HUES48 (cell line): Measurements from ENCODE around the gene CAMKK1.

ENCODE experiments used
- H3K27ac ChIP-seq: one replicate; pipeline ENCODE4 v1.7.0; 2013; ENCODE audit warnings: low read depth, low read length, inconsistent platforms
- H3K27me3 ChIP-seq: 2 replicates; pipeline ENCODE4 v1.6.1; 2013; ENCODE audit warnings: mild to moderate bottlenecking, low read length; ENCODE audit not compliant: control insufficient read depth, insufficient read depth
- H3K36me3 ChIP-seq: 2 replicates; pipeline ENCODE4 v1.6.1; 2013; ENCODE audit warnings: low read length; ENCODE audit not compliant: control insufficient read depth, insufficient read depth
- H3K4me1 ChIP-seq: 2 replicates; pipeline ENCODE4 v1.6.1; 2013; ENCODE audit warnings: mild to moderate bottlenecking, low read length; ENCODE audit not compliant: control insufficient read depth, insufficient read depth
- H3K4me3 ChIP-seq: 2 replicates; pipeline ENCODE4 v1.5.1; 2013; ENCODE audit warnings: mild to moderate bottlenecking, low read depth, low read length
- H3K9ac ChIP-seq: 2 replicates; pipeline ENCODE4 v1.6.1; 2013; ENCODE audit warnings: mild to moderate bottlenecking, low read depth, low read length, moderate library complexity
- H3K9me3 ChIP-seq: 2 replicates; pipeline ENCODE4 v1.6.1; 2013; ENCODE audit warnings: low read length; ENCODE audit not compliant: control insufficient read depth, insufficient read depth

Gene CAMKK1

DNA sequence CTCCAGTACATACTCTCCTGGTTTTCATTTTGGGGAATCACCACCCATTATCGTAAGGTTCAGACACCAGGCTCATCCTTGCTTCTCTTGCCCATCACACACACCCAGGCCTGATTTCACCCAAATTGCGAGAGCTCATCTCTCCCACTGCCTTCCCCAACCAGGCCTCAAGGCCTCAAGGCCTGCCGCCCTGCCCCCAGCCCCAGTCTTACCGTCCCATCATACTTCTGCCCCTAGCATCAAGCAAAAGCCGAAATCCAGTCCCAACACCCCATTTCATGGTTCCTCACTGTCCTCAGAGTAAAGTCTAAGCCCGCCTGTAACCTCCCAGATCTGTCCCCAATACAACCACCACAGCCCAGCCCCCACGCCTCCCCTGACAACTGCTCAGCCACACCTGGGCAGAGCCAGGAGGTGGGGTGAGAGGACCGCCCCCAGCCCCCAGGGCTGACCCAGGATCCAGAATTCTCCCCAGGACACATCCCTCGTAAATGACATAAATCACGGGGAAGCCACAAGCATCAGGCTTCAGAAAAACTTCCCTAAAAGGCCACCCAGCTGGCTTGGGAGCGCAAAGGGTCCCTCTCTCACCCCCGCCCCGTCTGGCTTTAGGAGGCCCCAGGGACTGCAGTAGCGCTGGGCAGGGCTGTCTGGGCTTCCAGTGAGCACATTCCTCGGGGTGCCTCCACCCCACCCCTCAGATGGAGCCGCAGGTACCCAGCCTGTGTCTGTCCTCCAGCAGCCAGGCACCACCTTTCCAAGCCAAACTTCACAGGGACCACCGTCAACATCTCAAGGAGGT is 33.0 kb upstream of the CAMKK1 start:
- Histone ChIP-seq H3K27ac (no peak overlapping the region), H3K9ac (no peak overlapping the region), H3K4me3 (no peak overlapping the region), H3K27me3 (no peaks in the 10 kb centered on the region), H3K9me3 (no peaks in the 10 kb centered on the region), H3K36me3 (0 out of 2 replicates have a peak, but pooled peaks cover 3% of the 10 kb centered on the region), H3K4me1 (no peaks in the 10 kb centered on the region)

DNA sequence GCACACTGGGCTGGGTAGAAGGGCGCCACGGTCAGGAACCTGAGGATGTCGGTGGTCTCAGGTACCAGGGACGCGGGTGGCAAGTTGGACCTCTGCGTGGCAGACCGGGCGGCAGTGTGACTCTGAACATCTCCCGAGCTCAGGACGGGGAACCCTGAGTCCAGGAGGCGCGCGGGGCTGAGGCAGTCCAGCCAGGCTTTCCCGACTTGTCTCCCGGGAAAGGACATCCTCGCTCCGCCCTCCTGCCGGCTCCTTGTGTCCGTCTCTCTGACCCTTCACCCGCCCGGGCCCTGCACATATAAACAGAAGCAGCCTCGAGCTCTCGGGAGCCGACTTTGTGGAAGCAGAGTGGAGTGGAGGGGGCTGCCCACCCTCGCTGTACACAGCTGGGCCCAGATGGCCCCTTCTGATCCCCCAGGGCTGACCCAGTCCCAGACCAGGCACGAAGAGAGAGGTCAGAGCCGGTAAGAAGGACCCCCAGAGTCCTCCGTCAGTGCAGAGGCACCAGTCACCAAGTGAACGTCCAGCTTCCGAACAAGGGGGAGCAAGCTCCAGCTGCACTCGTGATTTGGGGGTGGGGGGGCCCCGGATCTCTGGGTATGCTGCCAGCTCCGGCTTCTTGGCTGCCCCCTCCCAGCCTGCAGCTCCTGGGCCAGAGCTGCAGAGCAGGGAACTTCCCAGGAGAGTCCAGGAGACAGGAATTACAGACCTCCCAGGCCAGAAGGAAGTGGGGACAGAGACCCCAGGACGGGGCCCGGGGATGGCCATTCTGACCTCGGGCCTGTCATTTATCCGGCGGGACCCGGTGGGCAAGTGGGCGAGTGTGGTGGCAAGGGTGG is 31.9 kb upstream of the CAMKK1 start:
- Histone ChIP-seq H3K4me1 (no peaks in the 10 kb centered on the region), H3K9me3 (no peaks in the 10 kb centered on the region), H3K9ac (no peak overlapping the region), H3K27me3 (no peaks in the 10 kb centered on the region), H3K36me3 (0 out of 2 replicates have a peak, but pooled peaks cover 3% of the 10 kb centered on the region), H3K27ac (no peak overlapping the region), H3K4me3 (no peak overlapping the region)

DNA sequence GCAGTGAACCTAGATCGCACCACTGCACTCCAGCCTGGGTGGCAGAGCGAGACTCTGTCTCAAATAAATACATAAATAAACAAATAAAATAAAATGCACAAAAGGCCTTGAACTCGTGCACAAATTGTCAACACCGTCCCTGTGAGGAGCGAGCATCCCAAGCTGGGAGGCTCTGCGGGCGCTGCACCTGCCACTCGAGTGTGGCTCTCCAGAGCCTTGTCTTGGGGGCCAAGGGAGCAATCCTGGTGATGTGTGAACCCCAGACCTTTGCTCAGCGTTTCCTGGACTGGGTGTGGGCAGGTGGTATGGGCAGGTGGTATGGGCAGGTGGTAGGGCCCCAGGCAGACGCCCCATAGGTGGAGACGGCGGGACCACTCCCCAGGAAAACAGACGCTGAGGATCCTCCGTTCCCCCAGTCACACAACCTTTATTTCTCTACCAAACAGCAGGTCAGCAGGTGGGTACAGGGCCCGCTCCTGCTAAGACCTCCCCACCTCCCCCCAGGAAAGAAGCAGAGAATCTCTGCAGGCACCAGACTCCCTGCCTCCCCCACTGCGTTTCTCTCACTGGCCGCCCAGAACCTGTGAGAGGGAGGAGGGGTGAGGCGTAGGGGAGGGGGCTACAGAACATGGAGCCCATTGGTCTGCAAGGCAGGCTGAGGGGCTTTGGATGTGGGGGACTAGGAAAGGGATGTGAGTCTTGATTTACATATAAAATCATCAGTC is 30.8 kb upstream of the CAMKK1 start:
- no peak overlapping the region for H3K9ac ChIP-seq
- H3K27ac ChIP-seq = no peak overlapping the region
- H3K27me3 ChIP-seq = no peaks in the 10 kb centered on the region
- no peaks in the 10 kb centered on the region for H3K4me1 ChIP-seq
- H3K4me3 ChIP-seq = no peak overlapping the region
- 0 out of 2 replicates have a peak, but pooled peaks cover 3% of the 10 kb centered on the region for H3K36me3 ChIP-seq
- no peaks in the 10 kb centered on the region for H3K9me3 ChIP-seq

GRCh38 chr17:3922765-3923164 is 29.9 kb upstream of the CAMKK1 start:
- Histone ChIP-seq H3K4me3 (no peak overlapping the region), H3K9ac (no peak overlapping the region), H3K4me1 (no peaks in the 10 kb centered on the region), H3K36me3 (no peaks in the 10 kb centered on the region), H3K27me3 (no peaks in the 10 kb centered on the region), H3K27ac (no peak overlapping the region), H3K9me3 (no peaks in the 10 kb centered on the region)

GRCh38 chr17:3921502-3922319 is 28.9 kb upstream of the CAMKK1 start:
- Histone ChIP-seq H3K27ac (no peak overlapping the region), H3K9me3 (no peaks in the 10 kb centered on the region), H3K4me3 (no peak overlapping the region)

GRCh38 chr17:3921006-3921405 is 28.2 kb upstream of the CAMKK1 start:
- Histone ChIP-seq H3K27ac (no peak overlapping the region), H3K27me3 (no peaks in the 10 kb centered on the region), H3K4me1 (no peaks in the 10 kb centered on the region), H3K36me3 (no peaks in the 10 kb centered on the region), H3K9me3 (no peaks in the 10 kb centered on the region), H3K9ac (no peak overlapping the region), H3K4me3 (no peak overlapping the region)

More at GRCh38 chr17:3921502-3922319, 28.9 kb upstream of the CAMKK1 start:
- H3K36me3 ChIP-seq = no peaks in the 10 kb centered on the region
- no peaks in the 10 kb centered on the region for H3K27me3 ChIP-seq
- no peaks in the 10 kb centered on the region for H3K4me1 ChIP-seq
- no peak overlapping the region for H3K9ac ChIP-seq

DNA sequence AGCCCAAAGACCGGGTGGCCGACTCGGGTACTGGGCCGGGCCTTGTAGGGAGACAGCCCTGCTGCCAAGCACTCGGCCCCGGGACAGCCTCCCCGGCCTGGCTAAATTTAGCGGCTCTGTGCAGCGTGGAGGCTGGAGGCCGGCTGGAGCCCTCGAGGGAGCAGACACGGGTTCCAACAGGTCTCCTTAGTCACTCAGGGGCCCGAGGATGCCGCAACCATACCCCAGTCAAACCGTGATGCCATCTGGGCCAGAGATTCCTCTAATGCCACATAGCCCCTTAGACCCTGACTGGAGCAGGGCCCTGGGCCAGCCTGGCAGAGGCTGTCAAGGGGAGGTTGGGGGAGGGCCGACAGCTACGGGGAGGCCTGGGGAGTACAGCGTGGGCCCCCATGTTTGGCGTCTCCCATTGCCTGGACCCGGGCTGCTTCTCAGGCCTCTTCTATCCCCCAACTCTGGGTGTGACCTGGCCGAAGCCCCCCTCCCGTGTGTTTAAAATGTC is 26.3 kb upstream of the CAMKK1 start:
- no peaks in the 10 kb centered on the region for H3K4me1 ChIP-seq
- H3K27me3 ChIP-seq = no peaks in the 10 kb centered on the region
- no peak overlapping the region for H3K27ac ChIP-seq
- no peak overlapping the region for H3K9ac ChIP-seq
- H3K36me3 ChIP-seq = no peaks in the 10 kb centered on the region
- no peaks in the 10 kb centered on the region for H3K9me3 ChIP-seq
- no peak overlapping the region for H3K4me3 ChIP-seq

- Histone ChIP-seq H3K36me3 (no peaks in the 10 kb centered on the region), H3K4me3 (no peak overlapping the region), H3K9me3 (no peaks in the 10 kb centered on the region), H3K4me1 (no peaks in the 10 kb centered on the region), H3K27me3 (no peaks in the 10 kb centered on the region), H3K27ac (no peak overlapping the region), H3K9ac (no peak overlapping the region)
These were observed 25.7 kb upstream of the CAMKK1 start for GRCh38 chr17:3918372-3919122.

- H3K27ac ChIP-seq = no peak overlapping the region
- no peak overlapping the region for H3K9ac ChIP-seq
- H3K4me3 ChIP-seq = no peak overlapping the region
- no peaks in the 10 kb centered on the region for H3K9me3 ChIP-seq
- H3K27me3 ChIP-seq = no peaks in the 10 kb centered on the region
- no peaks in the 10 kb centered on the region for H3K4me1 ChIP-seq
- H3K36me3 ChIP-seq = no peaks in the 10 kb centered on the region
These were observed 24.6 kb upstream of the CAMKK1 start for GRCh38 chr17:3917391-3917931.
